Activated CD8-positive, alpha-beta T cell treated with anti-CD3 and anti-CD28 coated beads for 36 hours (primary cell): ENCODE measurements around the gene FMN1. TPM values are rescaled to one million over a fixed set of nuclear protein-coding genes. Genes with fewer than 3 reads are reported as not detected.

Experiments used
- ATAC-seq: fragments of 200-7000 bp; cut with Tn5 transposase; one replicate; pipeline ENCODE4 v1.10.0; 2021; ENCODE audit warnings: mild to moderate bottlenecking, moderate library complexity
- CTCF ChIA-PET: fragments of 350-600 bp; sonication (Branson Sonifier 250); formaldehyde crosslinking; loops from one replicate; lab custom pipeline; 2021; ENCODE audit warnings: antibody characterized with exemption; lab: Charles Lee
- POLR2A ChIA-PET: fragments of 350-600 bp; sonication (Branson Sonifier 250); formaldehyde crosslinking; loops from one replicate; lab custom pipeline; 2021; ENCODE audit warnings: antibody characterized with exemption; lab: Charles Lee
- DNase-seq: peaks from one replicate; pipeline ENCODE4 v3.0.0-alpha.2; 2020
- H3K27ac Mint-ChIP-seq: one replicate; pipeline ENCODE4 v1.8.0; 2021; ENCODE audit warnings: mild to moderate bottlenecking, mixed read lengths
- H3K27me3 Mint-ChIP-seq: one replicate; pipeline ENCODE4 v1.8.0; 2021; ENCODE audit warnings: mixed read lengths
- H3K36me3 Mint-ChIP-seq: one replicate; pipeline ENCODE4 v1.8.0; 2021; ENCODE audit warnings: low read depth, mixed read lengths
- H3K4me1 Mint-ChIP-seq: one replicate; pipeline ENCODE4 v1.8.0; 2021; ENCODE audit warnings: low read depth, mixed read lengths
- H3K4me3 Mint-ChIP-seq: one replicate; pipeline ENCODE4 v1.8.0; 2021; ENCODE audit warnings: mild to moderate bottlenecking, moderate library complexity, mixed read lengths
- H3K9me3 Mint-ChIP-seq: one replicate; pipeline ENCODE4 v1.8.0; 2021; ENCODE audit warnings: mixed read lengths
- CTCF ChIP-seq: fragments of 200-600 bp; IDR thresholded peaks from one replicate; pipeline ENCODE4 v1.8.0; 2022; ENCODE audit warnings: antibody characterized with exemption, mild to moderate bottlenecking
- intact Hi-C: fragments of 100-400 bp; cut with micrococcal nuclease; formaldehyde crosslinking; loops from one replicate; pipeline ENCODE4 v1.10.0; 2022
- total RNA-seq, 2 experiments: library from RNA; stranded (reverse); gene quantifications; one replicate each; pipeline ENCODE4 v1.2.3, GENCODE V29; 2021

The FMN1 gene
- total RNA-seq, 2 experiments from 2014 or later, result 0.07 TPM; not detected in 1

GRCh38 chr15:33040496-33040895, 154.0 kb downstream of the FMN1 start:
- intact Hi-C loops, result no loop called here

GRCh38 chr15:33034588-33034987, 159.9 kb downstream of the FMN1 start:
- no peaks in the 10 kb centered on the region for H3K36me3 Mint-ChIP-seq
- no peak overlapping the region for H3K27ac Mint-ChIP-seq
- no peak for TF ChIP-seq CTCF
- intact Hi-C loops, result no loop called here
- no peak overlapping the region for H3K4me3 Mint-ChIP-seq
- H3K9me3 Mint-ChIP-seq, result no peaks in the 10 kb centered on the region
- no peak for DNase-seq
- H3K27me3 Mint-ChIP-seq, result no peaks in the 10 kb centered on the region
- ChIA-PET POLR2A (no interaction called here), CTCF (no interaction called here)
- ATAC-seq, result no peak
- H3K4me1 Mint-ChIP-seq, result no peaks in the 10 kb centered on the region

More at GRCh38 chr15:33040496-33040895, 154.0 kb downstream of the FMN1 start:
- no peak overlapping the region for H3K4me3 Mint-ChIP-seq
- ATAC-seq, result no peak
- CTCF ChIA-PET, result no interaction called here
- peaks cover 5% of the 10 kb centered on the region for H3K9me3 Mint-ChIP-seq
- DNase-seq, result no peak
- H3K36me3 Mint-ChIP-seq, result no peaks in the 10 kb centered on the region
- no peaks in the 10 kb centered on the region for H3K4me1 Mint-ChIP-seq
- no peak overlapping the region for H3K27ac Mint-ChIP-seq
- no peak for TF ChIP-seq CTCF
- POLR2A ChIA-PET, result no interaction called here
- peaks cover 5% of the 10 kb centered on the region for H3K27me3 Mint-ChIP-seq

GRCh38 chr15:33032053-33032452, 162.5 kb downstream of the FMN1 start:
- H3K9me3 Mint-ChIP-seq, result no peaks in the 10 kb centered on the region
- no peak overlapping the region for H3K4me3 Mint-ChIP-seq
- no peaks in the 10 kb centered on the region for H3K36me3 Mint-ChIP-seq
- H3K27me3 Mint-ChIP-seq, result no peaks in the 10 kb centered on the region
- no peaks in the 10 kb centered on the region for H3K4me1 Mint-ChIP-seq
- intact Hi-C loops, result no loop called here
- DNase-seq, result no peak
- ChIA-PET CTCF (no interaction called here), POLR2A (no interaction called here)
- TF ChIP-seq CTCF, result no peak
- H3K27ac Mint-ChIP-seq, result no peak overlapping the region
- ATAC-seq, result no peak

- Mint-ChIP-seq H3K27me3 (no peaks in the 10 kb centered on the region), H3K27ac (no peak overlapping the region), H3K36me3 (no peaks in the 10 kb centered on the region), H3K4me3 (no peak overlapping the region), H3K9me3 (no peaks in the 10 kb centered on the region), H3K4me1 (no peaks in the 10 kb centered on the region)
- ChIA-PET POLR2A (no interaction called here), CTCF (no interaction called here)
- no peak for TF ChIP-seq CTCF
- DNase-seq (no peak), ATAC-seq (no peak)
- intact Hi-C loops, result no loop called here
Measured at GRCh38 chr15:33031324-33031821, 163.1 kb downstream of the FMN1 start.

- POLR2A ChIA-PET, result no interaction called here
- ATAC-seq, result no peak
- no peak for TF ChIP-seq CTCF
Measured at GRCh38 chr15:33030315-33030714, 164.2 kb downstream of the FMN1 start.

More at GRCh38 chr15:33030315-33030714, 164.2 kb downstream of the FMN1 start:
- H3K27me3 Mint-ChIP-seq, result no peaks in the 10 kb centered on the region
- intact Hi-C loops, result no loop called here
- CTCF ChIA-PET, result no interaction called here
- no peaks in the 10 kb centered on the region for H3K9me3 Mint-ChIP-seq
- no peak for DNase-seq
- no peaks in the 10 kb centered on the region for H3K36me3 Mint-ChIP-seq
- H3K4me1 Mint-ChIP-seq, result no peaks in the 10 kb centered on the region
- no peak overlapping the region for H3K27ac Mint-ChIP-seq
- H3K4me3 Mint-ChIP-seq, result no peak overlapping the region
